ENCODE results near the gene MYH6. TPM values are rescaled to one million over a fixed set of nuclear protein-coding genes. Genes with fewer than 3 reads are reported as not detected.
A peak's percentile ranks its signal among the peaks of the same experiment; 100 is the strongest.

MYH6 gene
- total and polyA plus RNA-seq, 2 of the 13 experiments (the other 11 are each of a cell fraction or from before 2014, with no cell fraction given), result 0.01 TPM; not detected in 1

DNA sequence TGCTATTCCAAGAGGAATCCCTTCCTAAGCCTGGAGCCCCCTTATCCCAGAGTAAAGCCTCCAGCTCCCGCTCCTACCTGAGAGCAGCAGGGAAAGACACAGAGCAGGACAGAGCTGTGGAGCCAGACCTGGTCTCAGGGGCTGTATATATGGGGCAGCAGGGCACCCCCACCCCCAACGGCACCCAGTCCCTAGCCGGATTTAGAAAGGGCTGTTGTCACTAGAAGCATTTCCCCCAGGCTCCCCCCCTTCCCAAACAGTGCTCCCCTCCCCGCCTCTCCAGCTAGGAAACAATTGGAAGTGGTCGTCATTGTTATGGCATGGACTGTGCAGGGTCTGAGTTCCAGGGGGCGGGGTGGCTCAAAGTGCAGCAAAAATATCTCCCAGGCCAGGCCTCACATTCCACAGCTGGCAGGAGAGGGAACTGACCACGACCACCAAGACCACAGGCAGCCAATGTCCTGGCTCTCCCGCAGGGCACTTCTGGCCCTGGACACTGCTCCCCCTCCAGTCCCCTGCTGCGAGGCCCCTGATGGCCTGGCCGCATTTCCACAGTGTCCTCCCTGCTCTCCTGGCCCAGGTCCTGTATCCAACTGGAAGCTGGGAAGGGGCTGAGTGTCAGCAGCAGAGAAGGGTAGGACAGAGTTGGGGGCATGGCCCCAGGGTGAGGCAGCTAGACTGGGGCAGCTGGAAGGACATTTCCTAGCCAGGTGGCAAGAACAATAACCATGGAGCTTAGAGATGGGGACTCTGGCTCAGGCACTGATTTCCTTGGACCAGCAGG, 27.7 kb upstream of the MYH6 start, which contains the start of gene MYH7 (continued):
- TF ChIP-seq, protein P1, sequence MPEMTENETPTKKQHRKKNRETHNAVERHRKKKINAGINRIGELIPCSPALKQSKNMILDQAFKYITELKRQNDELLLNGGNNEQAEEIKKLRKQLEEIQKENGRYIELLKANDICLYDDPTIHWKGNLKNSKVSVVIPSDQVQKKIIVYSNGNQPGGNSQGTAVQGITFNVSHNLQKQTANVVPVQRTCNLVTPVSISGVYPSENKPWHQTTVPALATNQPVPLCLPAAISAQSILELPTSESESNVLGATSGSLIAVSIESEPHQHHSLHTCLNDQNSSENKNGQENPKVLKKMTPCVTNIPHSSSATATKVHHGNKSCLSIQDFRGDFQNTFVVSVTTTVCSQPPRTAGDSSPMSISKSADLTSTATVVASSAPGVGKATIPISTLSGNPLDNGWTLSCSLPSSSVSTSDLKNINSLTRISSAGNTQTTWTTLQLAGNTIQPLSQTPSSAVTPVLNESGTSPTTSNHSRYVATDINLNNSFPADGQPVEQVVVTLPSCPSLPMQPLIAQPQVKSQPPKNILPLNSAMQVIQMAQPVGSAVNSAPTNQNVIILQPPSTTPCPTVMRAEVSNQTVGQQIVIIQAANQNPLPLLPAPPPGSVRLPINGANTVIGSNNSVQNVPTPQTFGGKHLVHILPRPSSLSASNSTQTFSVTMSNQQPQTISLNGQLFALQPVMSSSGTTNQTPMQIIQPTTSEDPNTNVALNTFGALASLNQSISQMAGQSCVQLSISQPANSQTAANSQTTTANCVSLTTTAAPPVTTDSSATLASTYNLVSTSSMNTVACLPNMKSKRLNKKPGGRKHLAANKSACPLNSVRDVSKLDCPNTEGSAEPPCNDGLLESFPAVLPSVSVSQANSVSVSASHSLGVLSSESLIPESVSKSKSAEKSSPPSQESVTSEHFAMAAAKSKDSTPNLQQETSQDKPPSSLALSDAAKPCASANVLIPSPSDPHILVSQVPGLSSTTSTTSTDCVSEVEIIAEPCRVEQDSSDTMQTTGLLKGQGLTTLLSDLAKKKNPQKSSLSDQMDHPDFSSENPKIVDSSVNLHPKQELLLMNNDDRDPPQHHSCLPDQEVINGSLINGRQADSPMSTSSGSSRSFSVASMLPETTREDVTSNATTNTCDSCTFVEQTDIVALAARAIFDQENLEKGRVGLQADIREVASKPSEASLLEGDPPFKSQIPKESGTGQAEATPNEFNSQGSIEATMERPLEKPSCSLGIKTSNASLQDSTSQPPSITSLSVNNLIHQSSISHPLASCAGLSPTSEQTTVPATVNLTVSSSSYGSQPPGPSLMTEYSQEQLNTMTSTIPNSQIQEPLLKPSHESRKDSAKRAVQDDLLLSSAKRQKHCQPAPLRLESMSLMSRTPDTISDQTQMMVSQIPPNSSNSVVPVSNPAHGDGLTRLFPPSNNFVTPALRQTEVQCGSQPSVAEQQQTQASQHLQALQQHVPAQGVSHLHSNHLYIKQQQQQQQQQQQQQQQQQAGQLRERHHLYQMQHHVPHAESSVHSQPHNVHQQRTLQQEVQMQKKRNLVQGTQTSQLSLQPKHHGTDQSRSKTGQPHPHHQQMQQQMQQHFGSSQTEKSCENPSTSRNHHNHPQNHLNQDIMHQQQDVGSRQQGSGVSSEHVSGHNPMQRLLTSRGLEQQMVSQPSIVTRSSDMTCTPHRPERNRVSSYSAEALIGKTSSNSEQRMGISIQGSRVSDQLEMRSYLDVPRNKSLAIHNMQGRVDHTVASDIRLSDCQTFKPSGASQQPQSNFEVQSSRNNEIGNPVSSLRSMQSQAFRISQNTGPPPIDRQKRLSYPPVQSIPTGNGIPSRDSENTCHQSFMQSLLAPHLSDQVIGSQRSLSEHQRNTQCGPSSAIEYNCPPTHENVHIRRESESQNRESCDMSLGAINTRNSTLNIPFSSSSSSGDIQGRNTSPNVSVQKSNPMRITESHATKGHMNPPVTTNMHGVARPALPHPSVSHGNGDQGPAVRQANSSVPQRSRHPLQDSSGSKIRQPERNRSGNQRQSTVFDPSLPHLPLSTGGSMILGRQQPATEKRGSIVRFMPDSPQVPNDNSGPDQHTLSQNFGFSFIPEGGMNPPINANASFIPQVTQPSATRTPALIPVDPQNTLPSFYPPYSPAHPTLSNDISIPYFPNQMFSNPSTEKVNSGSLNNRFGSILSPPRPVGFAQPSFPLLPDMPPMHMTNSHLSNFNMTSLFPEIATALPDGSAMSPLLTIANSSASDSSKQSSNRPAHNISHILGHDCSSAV (CRISPR knock-in tag; IDR thresholded peaks at IDR 0.05; ENCODE audit: borderline replicate concordance), result no peak
- TF ChIP-seq, protein P2, sequence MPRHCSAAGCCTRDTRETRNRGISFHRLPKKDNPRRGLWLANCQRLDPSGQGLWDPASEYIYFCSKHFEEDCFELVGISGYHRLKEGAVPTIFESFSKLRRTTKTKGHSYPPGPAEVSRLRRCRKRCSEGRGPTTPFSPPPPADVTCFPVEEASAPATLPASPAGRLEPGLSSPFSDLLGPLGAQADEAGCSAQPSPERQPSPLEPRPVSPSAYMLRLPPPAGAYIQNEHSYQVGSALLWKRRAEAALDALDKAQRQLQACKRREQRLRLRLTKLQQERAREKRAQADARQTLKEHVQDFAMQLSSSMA (CRISPR knock-in tag; IDR thresholded peaks at IDR 0.05), result peak; percentile 79
- TF ChIP-seq DPF2 (CRISPR knock-in tag; IDR thresholded peaks at IDR 0.05; ENCODE audit: borderline replicate concordance, low read depth) (0 out of 2 replicates have a peak, but pooled peaks have one; percentile 52), NCOA1 (CRISPR knock-in tag; IDR thresholded peaks at IDR 0.05) (peak; percentile 19; the same call in 1 of the 2 replicates), MTA1 (CRISPR knock-in tag; IDR thresholded peaks at IDR 0.05; ENCODE audit: borderline replicate concordance) (peak; percentile 98), CREB1 (IDR thresholded peaks at IDR 0.05) (no peak), CREB1 (CRISPR knock-in tag; IDR thresholded peaks at IDR 0.05) (no peak)
- TF ChIP-seq, protein P3, sequence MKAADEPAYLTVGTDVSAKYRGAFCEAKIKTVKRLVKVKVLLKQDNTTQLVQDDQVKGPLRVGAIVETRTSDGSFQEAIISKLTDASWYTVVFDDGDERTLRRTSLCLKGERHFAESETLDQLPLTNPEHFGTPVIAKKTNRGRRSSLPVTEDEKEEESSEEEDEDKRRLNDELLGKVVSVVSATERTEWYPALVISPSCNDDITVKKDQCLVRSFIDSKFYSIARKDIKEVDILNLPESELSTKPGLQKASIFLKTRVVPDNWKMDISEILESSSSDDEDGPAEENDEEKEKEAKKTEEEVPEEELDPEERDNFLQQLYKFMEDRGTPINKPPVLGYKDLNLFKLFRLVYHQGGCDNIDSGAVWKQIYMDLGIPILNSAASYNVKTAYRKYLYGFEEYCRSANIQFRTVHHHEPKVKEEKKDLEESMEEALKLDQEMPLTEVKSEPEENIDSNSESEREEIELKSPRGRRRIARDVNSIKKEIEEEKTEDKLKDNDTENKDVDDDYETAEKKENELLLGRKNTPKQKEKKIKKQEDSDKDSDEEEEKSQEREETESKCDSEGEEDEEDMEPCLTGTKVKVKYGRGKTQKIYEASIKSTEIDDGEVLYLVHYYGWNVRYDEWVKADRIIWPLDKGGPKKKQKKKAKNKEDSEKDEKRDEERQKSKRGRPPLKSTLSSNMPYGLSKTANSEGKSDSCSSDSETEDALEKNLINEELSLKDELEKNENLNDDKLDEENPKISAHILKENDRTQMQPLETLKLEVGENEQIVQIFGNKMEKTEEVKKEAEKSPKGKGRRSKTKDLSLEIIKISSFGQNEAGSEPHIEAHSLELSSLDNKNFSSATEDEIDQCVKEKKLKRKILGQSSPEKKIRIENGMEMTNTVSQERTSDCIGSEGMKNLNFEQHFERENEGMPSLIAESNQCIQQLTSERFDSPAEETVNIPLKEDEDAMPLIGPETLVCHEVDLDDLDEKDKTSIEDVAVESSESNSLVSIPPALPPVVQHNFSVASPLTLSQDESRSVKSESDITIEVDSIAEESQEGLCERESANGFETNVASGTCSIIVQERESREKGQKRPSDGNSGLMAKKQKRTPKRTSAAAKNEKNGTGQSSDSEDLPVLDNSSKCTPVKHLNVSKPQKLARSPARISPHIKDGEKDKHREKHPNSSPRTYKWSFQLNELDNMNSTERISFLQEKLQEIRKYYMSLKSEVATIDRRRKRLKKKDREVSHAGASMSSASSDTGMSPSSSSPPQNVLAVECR (CRISPR knock-in tag; IDR thresholded peaks at IDR 0.05; ENCODE audit: borderline replicate concordance), result peak; percentile 66
- TF ChIP-seq, protein P4, sequence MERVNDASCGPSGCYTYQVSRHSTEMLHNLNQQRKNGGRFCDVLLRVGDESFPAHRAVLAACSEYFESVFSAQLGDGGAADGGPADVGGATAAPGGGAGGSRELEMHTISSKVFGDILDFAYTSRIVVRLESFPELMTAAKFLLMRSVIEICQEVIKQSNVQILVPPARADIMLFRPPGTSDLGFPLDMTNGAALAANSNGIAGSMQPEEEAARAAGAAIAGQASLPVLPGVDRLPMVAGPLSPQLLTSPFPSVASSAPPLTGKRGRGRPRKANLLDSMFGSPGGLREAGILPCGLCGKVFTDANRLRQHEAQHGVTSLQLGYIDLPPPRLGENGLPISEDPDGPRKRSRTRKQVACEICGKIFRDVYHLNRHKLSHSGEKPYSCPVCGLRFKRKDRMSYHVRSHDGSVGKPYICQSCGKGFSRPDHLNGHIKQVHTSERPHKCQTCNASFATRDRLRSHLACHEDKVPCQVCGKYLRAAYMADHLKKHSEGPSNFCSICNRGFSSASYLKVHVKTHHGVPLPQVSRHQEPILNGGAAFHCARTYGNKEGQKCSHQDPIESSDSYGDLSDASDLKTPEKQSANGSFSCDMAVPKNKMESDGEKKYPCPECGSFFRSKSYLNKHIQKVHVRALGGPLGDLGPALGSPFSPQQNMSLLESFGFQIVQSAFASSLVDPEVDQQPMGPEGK (CRISPR knock-in tag; IDR thresholded peaks at IDR 0.05), result peak; percentile 87; the same call in 1 of the 2 replicates
- TF ChIP-seq, protein P5, sequence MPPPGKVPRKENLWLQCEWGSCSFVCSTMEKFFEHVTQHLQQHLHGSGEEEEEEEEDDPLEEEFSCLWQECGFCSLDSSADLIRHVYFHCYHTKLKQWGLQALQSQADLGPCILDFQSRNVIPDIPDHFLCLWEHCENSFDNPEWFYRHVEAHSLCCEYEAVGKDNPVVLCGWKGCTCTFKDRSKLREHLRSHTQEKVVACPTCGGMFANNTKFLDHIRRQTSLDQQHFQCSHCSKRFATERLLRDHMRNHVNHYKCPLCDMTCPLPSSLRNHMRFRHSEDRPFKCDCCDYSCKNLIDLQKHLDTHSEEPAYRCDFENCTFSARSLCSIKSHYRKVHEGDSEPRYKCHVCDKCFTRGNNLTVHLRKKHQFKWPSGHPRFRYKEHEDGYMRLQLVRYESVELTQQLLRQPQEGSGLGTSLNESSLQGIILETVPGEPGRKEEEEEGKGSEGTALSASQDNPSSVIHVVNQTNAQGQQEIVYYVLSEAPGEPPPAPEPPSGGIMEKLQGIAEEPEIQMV (CRISPR knock-in tag; IDR thresholded peaks at IDR 0.05; ENCODE audit: low read depth), result no peak
